ENCODE results near the gene PAX3.

DNA sequence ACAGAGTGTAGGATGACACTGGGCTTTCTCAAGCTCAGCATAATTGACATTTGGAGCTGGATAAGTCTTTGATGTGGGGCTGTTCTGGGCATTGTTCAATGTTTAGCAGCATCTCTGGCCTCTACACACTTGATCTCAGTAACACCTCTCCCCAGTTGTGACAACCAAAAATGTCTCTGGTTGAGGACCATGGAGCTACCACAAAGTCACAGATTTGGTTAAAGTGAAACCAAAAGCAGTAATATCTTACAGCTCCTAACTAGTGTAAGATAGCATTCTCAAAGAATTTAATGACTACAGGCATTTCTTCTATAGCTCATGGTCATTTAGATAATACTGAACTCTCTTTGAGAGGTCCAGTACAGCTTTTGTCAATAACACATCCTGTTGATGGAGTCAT, 23.4 kb upstream of the PAX3 start:
- TF ChIP-seq POLR2A (IDR thresholded peaks at IDR 0.05): no peak
- TF ChIP-seq CTCF (IDR thresholded peaks at IDR 0.05): no peak
- TF ChIP-seq POLR2AphosphoS5 (IDR thresholded peaks at IDR 0.05): no peak
- no peak for TF ChIP-seq EP300 (IDR thresholded peaks at IDR 0.05)

Data from stomach (tissue), 4 donors.